Ovary (tissue), 9 donors: ENCODE results near the gene ESYT2. TPM values are rescaled to one million over a fixed set of nuclear protein-coding genes. Genes with fewer than 3 reads are reported as not detected.

Experiments
- DNase-seq, 5 donors: peaks; one replicate each; pipeline ENCODE4 v3.0.0-alpha.2; 2019 to 2020
- H3K27ac ChIP-seq, 2 donors: fragments of 200-600 bp; one replicate each; pipeline versions ENCODE4 v1.5.1 to v1.8.0; 2019 to 2022
- H3K27me3 ChIP-seq: fragments of 200-600 bp; one replicate; pipeline ENCODE4 v1.8.0; 2022
- H3K36me3 ChIP-seq: fragments of 200-600 bp; sonication (generic); one replicate; pipeline ENCODE4 v1.5.1; 2019
- H3K4me1 ChIP-seq: one replicate; pipeline ENCODE4 v1.8.1; 2013; ENCODE audit warnings: mild to moderate bottlenecking, moderate library complexity; ENCODE audit not compliant: insufficient read depth
- H3K4me3 ChIP-seq: fragments of 200-600 bp; sonication (generic); one replicate; pipeline ENCODE4 v1.5.1; 2017
- H3K9me3 ChIP-seq, 2 donors: fragments of 200-600 bp in 1 of 2; sonication (generic) in 1 of 2; one replicate each; pipeline versions ENCODE4 v1.5.1 to v1.8.1; 2013 to 2019; ENCODE audit warnings: mild to moderate bottlenecking in 1 of 2, moderate library complexity in 1 of 2
- CTCF ChIP-seq, 3 donors: fragments of 450-650 bp in 2 of 3; fragments of 200-600 bp in 1 of 3; IDR thresholded peaks; one replicate each; pipeline versions ENCODE4 v1.5.1 to v1.8.0; 2016 to 2022; ENCODE audit warnings: antibody characterized with exemption in 3 of 3, mild to moderate bottlenecking in 1 of 3
- EP300 ChIP-seq: sonication (generic); formaldehyde crosslinking; IDR thresholded peaks from one replicate; pipeline ENCODE4 v1.6.1; 2017; ENCODE audit warnings: antibody characterized with exemption
- POLR2A ChIP-seq: fragments of 450-650 bp; IDR thresholded peaks from one replicate; pipeline ENCODE4 v1.6.1; 2017; ENCODE audit warnings: antibody characterized with exemption, mild to moderate bottlenecking, moderate library complexity
- WGBS, 3 donors: extraction: QIAGEN DNeasy Blood & Tissue Kit in 1 of 3; methylation state at CpG; one replicate each; pipeline versions ENCODE4 v1.1.5 to v1.1.7; 2013 to 2017; 5-methylcytosine and 5-hydroxymethylcytosine counted together
- intact Hi-C, 4 donors: fragments of 100-400 bp; cut with DNase I; formaldehyde crosslinking; loops; one replicate each; pipeline versions ENCODE4 v1.11.0 to v1.15.1; 2022 to 2023
- polyA plus RNA-seq, 2 donors: library from polyadenylated mRNA; stranded (reverse); fragments of 200-250 nt in 1 of 2; fragments of 350-450 nt in 1 of 2; fragmentation: Illumina TruSeq in 1 of 2; extraction: RNeasy Lipid Tissue Mini Kit (QIAGEN cat#74804) in 1 of 2; gene quantifications; one replicate each; pipeline ENCODE4 v1.2.3, GENCODE V29; 2013 to 2014
- total RNA-seq, 7 donors: library from RNA; depleted of rRNA in 2 of 7; stranded (reverse); fragments of >200 nt in 2 of 7; fragmentation: NEBNext Ultra II Directional in 3 of 7; extraction: Animal tissue kit (Norgen Biotek cat#: 25700) in 3 of 7; gene quantifications; one replicate each; pipeline versions ENCODE4 v1.1.0 to v1.2.4, GENCODE V29; 2016 to 2023
- donor health status: DM: no; HTN: no; CAD: no; lungs with moderate emphysema.
- donor health status: DM: no; HTN: no; CAD: no.
- donor health status: Bipolar disorder and iron deficiency.
- donor health status: DM: yes; HTN: yes; CAD: no.
- donor health status: DM: no; HTN: no; CAD: no.
- donor health status: DM: yes; HTN: yes; CAD: no.

Gene ESYT2
- total and polyA plus RNA-seq, 9 donors: 42.7 to 147 (median 91.6) TPM

- WGBS, 3 donors: 63 to 78% (median 78%) methylated on average over 3 of the region's 3 CpGs
- intact Hi-C loops: loop anchor here in 1 of 4 donors (5.0 kb wide), 1 partner anchor 282 kb away; no protein-coding TSS in a partner anchor
- no peak overlapping the region for H3K4me3 ChIP-seq
- DNase-seq: no peak
- H3K27me3 ChIP-seq: no peaks in the 10 kb centered on the region
- H3K9me3 ChIP-seq: no peaks in the 10 kb centered on the region
- no peak overlapping the region for H3K27ac ChIP-seq
- H3K36me3 ChIP-seq: no peaks in the 10 kb centered on the region
- TF ChIP-seq EP300 (no peak), POLR2A (no peak), CTCF (IDR thresholded peaks at IDR 0.05) (no peak)
- H3K4me1 ChIP-seq: no peaks in the 10 kb centered on the region
Observed at GRCh38 chr7:158695056-158695455, 134.3 kb downstream of the ESYT2 start.

- H3K27ac ChIP-seq: no peak overlapping the region
- H3K27me3 ChIP-seq: no peaks in the 10 kb centered on the region
- no peak overlapping the region for H3K4me3 ChIP-seq
- no peak for DNase-seq
- no peaks in the 10 kb centered on the region for H3K4me1 ChIP-seq
- H3K36me3 ChIP-seq: no peaks in the 10 kb centered on the region
- no peaks in the 10 kb centered on the region for H3K9me3 ChIP-seq
- intact Hi-C loops: loop anchor here in 1 of 4 donors (5.0 kb wide), 1 partner anchor 283 kb away; no protein-coding TSS in a partner anchor
- WGBS, 3 donors: 85 to 93% (median 89%) methylated on average over 6 of the region's 6 CpGs
- TF ChIP-seq CTCF (IDR thresholded peaks at IDR 0.05): no peak
- TF ChIP-seq EP300: no peak
- TF ChIP-seq POLR2A: no peak
Observed at GRCh38 chr7:158694650-158695049, 134.7 kb downstream of the ESYT2 start.

- H3K4me1 ChIP-seq: no peaks in the 10 kb centered on the region
- TF ChIP-seq CTCF (IDR thresholded peaks at IDR 0.05) (no peak), POLR2A (no peak), EP300 (no peak)
- DNase-seq: no peak
- H3K27me3 ChIP-seq: no peaks in the 10 kb centered on the region
- no peak overlapping the region for H3K4me3 ChIP-seq
- H3K9me3 ChIP-seq: no peaks in the 10 kb centered on the region
- no peaks in the 10 kb centered on the region for H3K36me3 ChIP-seq
- intact Hi-C loops: no loop called here
- no peak overlapping the region for H3K27ac ChIP-seq
- WGBS, 3 donors: 94 to 99% (median 99%) methylated on average over 2 of the region's 2 CpGs
Observed at GRCh38 chr7:158689488-158689887, 139.8 kb downstream of the ESYT2 start.

- Histone ChIP-seq H3K36me3 (no peaks in the 10 kb centered on the region), H3K4me1 (no peaks in the 10 kb centered on the region), H3K4me3 (no peak overlapping the region), H3K27ac (no peak overlapping the region), H3K9me3 (no peaks in the 10 kb centered on the region), H3K27me3 (no peaks in the 10 kb centered on the region)
- WGBS, 3 donors: 90 to 93% (median 93%) methylated on average over 7 of the region's 7 CpGs
- TF ChIP-seq POLR2A (no peak), EP300 (no peak)
- DNase-seq: no peak
- intact Hi-C loops: no loop called here
Observed at GRCh38 chr7:158687406-158687805, 141.9 kb downstream of the ESYT2 start.

- H3K27me3 ChIP-seq: no peaks in the 10 kb centered on the region
- no peak for DNase-seq
- no peaks in the 10 kb centered on the region for H3K4me1 ChIP-seq
- WGBS, 3 donors: 86 to 89% (median 88%) methylated on average over 4 of the region's 4 CpGs
- H3K27ac ChIP-seq: no peak overlapping the region
- no peak overlapping the region for H3K4me3 ChIP-seq
- H3K9me3 ChIP-seq: no peaks in the 10 kb centered on the region
- H3K36me3 ChIP-seq: no peaks in the 10 kb centered on the region
- intact Hi-C loops: no loop called here
- TF ChIP-seq CTCF (IDR thresholded peaks at IDR 0.05): no peak
- TF ChIP-seq EP300: no peak
- TF ChIP-seq POLR2A: no peak
Observed at GRCh38 chr7:158685693-158686092, 143.6 kb downstream of the ESYT2 start.
